NCI-H345 (cell line): ENCODE measurements around the gene WDR19.
"Not testable (repeated sequence)": the region's sequence is repeated elsewhere in the genome, so short reads cannot be mapped to it uniquely, and the experiment has no call there.

Experiments
- DNase-seq: peaks from one replicate; lab custom pipeline; 2025; lab: John Stamatoyannopoulos, UW

WDR19 gene

GRCh38 chr4:39181905-39182638, at the start of gene WDR19:
Gene WDR19, plus strand, starts transcription at chr4:39182529. Its CDS starts 29 bp downstream, at chr4:39182558.
- peak; percentile 97 for DNase-seq

- DNase-seq: no peak
Measured at GRCh38 chr4:39133623-39134022, 48.7 kb upstream of the WDR19 start.

- DNase-seq: peak; percentile 11
Measured at GRCh38 chr4:39134683-39135306, 47.5 kb upstream of the WDR19 start.

GRCh38 chr4:39138227-39138626, 44.1 kb upstream of the WDR19 start:
- not testable (repeated sequence) for DNase-seq

- no peak for DNase-seq
Measured at GRCh38 chr4:39146211-39146610, 36.1 kb upstream of the WDR19 start.

- no peak for DNase-seq
Measured at GRCh38 chr4:39154009-39154408, 28.3 kb upstream of the WDR19 start.

GRCh38 chr4:39157520-39157919, 24.8 kb upstream of the WDR19 start:
- DNase-seq: no peak

- no peak for DNase-seq
Measured at GRCh38 chr4:39166177-39166576, 16.2 kb upstream of the WDR19 start.

GRCh38 chr4:39166669-39167068, 15.7 kb upstream of the WDR19 start:
- no peak for DNase-seq

- DNase-seq: no peak
Measured at GRCh38 chr4:39169426-39169825, 12.9 kb upstream of the WDR19 start.

GRCh38 chr4:39170301-39170700, 12.0 kb upstream of the WDR19 start:
- DNase-seq: no peak

- DNase-seq: no peak
Measured at GRCh38 chr4:39178706-39179105, 3.6 kb upstream of the WDR19 start.

GRCh38 chr4:39179681-39180080, 2.6 kb upstream of the WDR19 start:
- no peak for DNase-seq

- DNase-seq: not testable (repeated sequence)
Measured at GRCh38 chr4:39180629-39181028, 1.7 kb upstream of the WDR19 start.

- no peak for DNase-seq
Measured at GRCh38 chr4:39181520-39181904, 817 bp upstream of the WDR19 start.

- DNase-seq: no peak
Measured at GRCh38 chr4:39201963-39202362, 19.6 kb downstream of the WDR19 start.

GRCh38 chr4:39204543-39204942, 22.2 kb downstream of the WDR19 start:
- DNase-seq: no peak

- DNase-seq: no peak
Measured at GRCh38 chr4:39205000-39205399, 22.7 kb downstream of the WDR19 start.

- DNase-seq: no peak
Measured at GRCh38 chr4:39205476-39205875, 23.1 kb downstream of the WDR19 start.

- DNase-seq: no peak
Measured at GRCh38 chr4:39227906-39228305, 45.6 kb downstream of the WDR19 start.

- no peak for DNase-seq
Measured at GRCh38 chr4:39228377-39228776, 46.0 kb downstream of the WDR19 start.

- DNase-seq: no peak
Measured at GRCh38 chr4:39230462-39230861, 48.1 kb downstream of the WDR19 start.

- no peak for DNase-seq
Measured at GRCh38 chr4:39231660-39232059, 49.3 kb downstream of the WDR19 start.

- no peak for DNase-seq
Measured at GRCh38 chr4:39232100-39232499, 49.8 kb downstream of the WDR19 start.
